Neural progenitor cell (in vitro differentiated cells): Measurements from ENCODE around the gene PLCB1. TPM values are rescaled to one million over a fixed set of nuclear protein-coding genes. Genes with fewer than 3 reads are reported as not detected.
A peak's percentile ranks its signal among the peaks of the same experiment; 100 is the strongest.

ENCODE experiments used
- DNase-seq: peaks from one replicate; pipeline ENCODE4 v3.0.0-alpha.2; 2016; ENCODE audit warnings: low spot score
- H2AFZ ChIP-seq: fragments of 200-600 bp; sonication (generic); replicated peaks from 2 replicates; pipeline ENCODE4 v1.6.1; 2016; ENCODE audit warnings: antibody characterized with exemption
- H3F3A ChIP-seq: fragments of 200-600 bp; sonication (generic); 2 replicates; pipeline ENCODE4 v1.6.1; 2016; ENCODE audit warnings: antibody characterized with exemption, low read depth
- H3K27ac ChIP-seq: fragments of 200-600 bp; sonication (generic); 2 replicates; pipeline ENCODE4 v1.5.1; 2016; ENCODE audit warnings: mild to moderate bottlenecking
- H3K27me3 ChIP-seq: fragments of 200-600 bp; sonication (generic); 2 replicates; pipeline ENCODE4 v1.6.1; 2016; ENCODE audit warnings: mild to moderate bottlenecking, moderate library complexity
- H3K36me3 ChIP-seq: fragments of 200-600 bp; sonication (generic); 2 replicates; pipeline ENCODE4 v1.5.1; 2016
- H3K4me1 ChIP-seq: fragments of 200-600 bp; sonication (generic); 2 replicates; pipeline ENCODE4 v1.6.1; 2016; ENCODE audit warnings: mixed run types
- H3K4me2 ChIP-seq: fragments of 200-600 bp; sonication (generic); 2 replicates; pipeline ENCODE4 v1.6.1; 2016
- H3K4me3 ChIP-seq: fragments of 200-600 bp; sonication (generic); 2 replicates; pipeline ENCODE4 v1.5.1; 2016
- H3K79me2 ChIP-seq: fragments of 200-600 bp; sonication (generic); 2 replicates; pipeline ENCODE4 v1.6.1; 2016; ENCODE audit warnings: low read depth
- H3K9ac ChIP-seq: fragments of 200-600 bp; sonication (generic); 2 replicates; pipeline ENCODE4 v1.6.1; 2016
- H3K9me3 ChIP-seq: fragments of 200-600 bp; sonication (generic); 2 replicates; pipeline ENCODE4 v1.5.1; 2016; ENCODE audit warnings: low read depth
- H4K20me1 ChIP-seq: fragments of 200-600 bp; sonication (generic); 2 replicates; pipeline ENCODE4 v1.6.1; 2016; ENCODE audit warnings: low read depth
- H3K27ac Mint-ChIP-seq: 3 replicates; pipeline ENCODE4 v1.8.0; 2021; ENCODE audit warnings: mixed read lengths
- H3K27me3 Mint-ChIP-seq: 2 replicates; pipeline ENCODE4 v1.8.0; 2022; ENCODE audit warnings: low read depth, mild to moderate bottlenecking, inconsistent platforms, moderate library complexity, mixed read lengths; ENCODE audit not compliant: insufficient read depth
- H3K36me3 Mint-ChIP-seq: 3 replicates; pipeline ENCODE4 v1.8.0; 2021; ENCODE audit warnings: mixed read lengths
- H3K4me1 Mint-ChIP-seq: 3 replicates; pipeline ENCODE4 v1.8.0; 2021; ENCODE audit warnings: mixed read lengths
- H3K4me3 Mint-ChIP-seq: 3 replicates; pipeline ENCODE4 v1.8.0; 2021; ENCODE audit warnings: mild to moderate bottlenecking, moderate library complexity, mixed read lengths
- H3K9me3 Mint-ChIP-seq: 3 replicates; pipeline ENCODE4 v1.8.0; 2020; ENCODE audit warnings: mixed read lengths
- EZH2 ChIP-seq: fragments of 200-600 bp; sonication (generic); IDR thresholded peaks from 2 replicates; pipeline ENCODE4 v1.6.1; 2017; ENCODE audit warnings: antibody characterized with exemption, mild to moderate bottlenecking, moderate library complexity
- EZH2phosphoT487 ChIP-seq: fragments of 200-600 bp; sonication (generic); IDR thresholded peaks from 2 replicates; pipeline ENCODE4 v1.6.1; 2017; ENCODE audit warnings: antibody characterized with exemption
- total RNA-seq: library from RNA; depleted of rRNA; stranded (reverse); fragments of >200 nt; gene quantifications from 2 replicates; pipeline ENCODE4 v1.2.3, GENCODE V29; 2015; ENCODE audit warnings: low replicate concordance
- TF ChIP-seq, protein P1 (sequence below): fragments of 200-600 bp; sonication (generic); IDR thresholded peaks from 2 replicates; pipeline ENCODE4 v1.5.1; 2017; ENCODE audit warnings: antibody characterized with exemption, mild to moderate bottlenecking

The PLCB1 gene
- total RNA-seq, 1 donor from 2014 or later: 30.2 TPM

DNA sequence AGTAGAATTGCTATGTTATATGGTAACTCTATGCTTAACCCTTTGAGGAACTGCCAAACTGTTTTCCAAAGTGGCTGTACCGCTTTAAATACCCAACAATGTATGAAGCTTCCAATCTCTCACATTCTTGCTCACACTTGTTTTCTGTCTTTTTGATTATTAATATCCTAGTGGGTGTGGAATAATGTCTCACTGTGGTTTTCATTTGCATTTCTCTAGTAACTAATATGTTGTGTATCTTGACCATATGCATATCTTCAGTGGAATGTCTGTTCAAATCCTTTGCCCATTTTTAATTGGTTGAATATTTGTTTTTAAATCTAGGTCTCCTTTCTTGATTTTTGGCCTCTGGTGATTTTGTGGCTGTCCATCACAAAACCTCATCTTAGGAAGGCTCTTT is 759.0 kb downstream of the PLCB1 start:
- TF ChIP-seq EZH2: no peak
- TF ChIP-seq EZH2phosphoT487: no peak
- TF ChIP-seq, protein P1, sequence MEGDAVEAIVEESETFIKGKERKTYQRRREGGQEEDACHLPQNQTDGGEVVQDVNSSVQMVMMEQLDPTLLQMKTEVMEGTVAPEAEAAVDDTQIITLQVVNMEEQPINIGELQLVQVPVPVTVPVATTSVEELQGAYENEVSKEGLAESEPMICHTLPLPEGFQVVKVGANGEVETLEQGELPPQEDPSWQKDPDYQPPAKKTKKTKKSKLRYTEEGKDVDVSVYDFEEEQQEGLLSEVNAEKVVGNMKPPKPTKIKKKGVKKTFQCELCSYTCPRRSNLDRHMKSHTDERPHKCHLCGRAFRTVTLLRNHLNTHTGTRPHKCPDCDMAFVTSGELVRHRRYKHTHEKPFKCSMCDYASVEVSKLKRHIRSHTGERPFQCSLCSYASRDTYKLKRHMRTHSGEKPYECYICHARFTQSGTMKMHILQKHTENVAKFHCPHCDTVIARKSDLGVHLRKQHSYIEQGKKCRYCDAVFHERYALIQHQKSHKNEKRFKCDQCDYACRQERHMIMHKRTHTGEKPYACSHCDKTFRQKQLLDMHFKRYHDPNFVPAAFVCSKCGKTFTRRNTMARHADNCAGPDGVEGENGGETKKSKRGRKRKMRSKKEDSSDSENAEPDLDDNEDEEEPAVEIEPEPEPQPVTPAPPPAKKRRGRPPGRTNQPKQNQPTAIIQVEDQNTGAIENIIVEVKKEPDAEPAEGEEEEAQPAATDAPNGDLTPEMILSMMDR: no peak
- H3K27me3 ChIP-seq: no peaks in the 10 kb centered on the region
- H2AFZ ChIP-seq: no peak overlapping the region
- Mint-ChIP-seq H3K36me3 (peaks cover 2% of the 10 kb centered on the region), H3K4me3 (no peak overlapping the region), H3K9me3 (peaks cover 16% of the 10 kb centered on the region), H3K4me1 (no peaks in the 10 kb centered on the region), H3K27ac (no peak overlapping the region), H3K27me3 (no peaks in the 10 kb centered on the region)
- H3K4me1 ChIP-seq: no peaks in the 10 kb centered on the region
- H3K79me2 ChIP-seq: no peaks in the 10 kb centered on the region
- H3K36me3 ChIP-seq: peaks cover 5% of the 10 kb centered on the region
- H3K27ac ChIP-seq: no peak overlapping the region
- no peak overlapping the region for H3K4me3 ChIP-seq
- no peak overlapping the region for H3K4me2 ChIP-seq
- H3F3A ChIP-seq: no peaks in the 10 kb centered on the region
- no peak for DNase-seq
- no peaks in the 10 kb centered on the region for H4K20me1 ChIP-seq
- peaks cover 17% of the 10 kb centered on the region for H3K9me3 ChIP-seq
- H3K9ac ChIP-seq: no peak overlapping the region

DNA sequence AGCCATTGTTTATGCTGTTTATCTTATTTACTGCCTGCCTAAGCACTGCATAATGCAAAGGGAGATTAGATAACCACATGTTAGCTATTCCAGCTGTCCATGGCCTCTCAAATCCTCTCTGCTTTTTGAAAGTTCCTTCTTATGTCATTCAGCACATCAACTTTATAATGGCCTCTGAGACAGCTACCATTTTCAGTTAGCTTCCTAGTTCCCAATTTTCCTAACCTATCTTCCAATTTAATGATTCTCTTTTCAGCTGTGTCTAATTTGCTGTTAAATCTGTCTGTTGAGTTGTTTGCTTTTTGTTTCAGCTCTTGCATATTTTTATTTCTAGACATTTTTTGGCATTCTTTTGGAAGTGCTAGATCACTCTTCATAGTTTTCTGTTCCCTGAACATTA is 763.4 kb downstream of the PLCB1 start:
- H3F3A ChIP-seq: no peaks in the 10 kb centered on the region
- no peak overlapping the region for H3K4me3 ChIP-seq
- Mint-ChIP-seq H3K4me3 (no peak overlapping the region), H3K36me3 (peaks cover 2% of the 10 kb centered on the region), H3K27me3 (no peaks in the 10 kb centered on the region), H3K9me3 (peaks cover 20% of the 10 kb centered on the region), H3K27ac (no peak overlapping the region), H3K4me1 (no peaks in the 10 kb centered on the region)
- H3K79me2 ChIP-seq: no peaks in the 10 kb centered on the region
- H3K27me3 ChIP-seq: no peaks in the 10 kb centered on the region
- H2AFZ ChIP-seq: no peak overlapping the region
- H3K27ac ChIP-seq: no peak overlapping the region
- no peak for TF ChIP-seq EZH2
- H3K4me2 ChIP-seq: no peak overlapping the region
- peaks cover 22% of the 10 kb centered on the region for H3K9me3 ChIP-seq
- peaks cover 5% of the 10 kb centered on the region for H3K36me3 ChIP-seq
- H3K9ac ChIP-seq: no peak overlapping the region
- no peak for DNase-seq
- no peaks in the 10 kb centered on the region for H4K20me1 ChIP-seq
- H3K4me1 ChIP-seq: no peaks in the 10 kb centered on the region

DNA sequence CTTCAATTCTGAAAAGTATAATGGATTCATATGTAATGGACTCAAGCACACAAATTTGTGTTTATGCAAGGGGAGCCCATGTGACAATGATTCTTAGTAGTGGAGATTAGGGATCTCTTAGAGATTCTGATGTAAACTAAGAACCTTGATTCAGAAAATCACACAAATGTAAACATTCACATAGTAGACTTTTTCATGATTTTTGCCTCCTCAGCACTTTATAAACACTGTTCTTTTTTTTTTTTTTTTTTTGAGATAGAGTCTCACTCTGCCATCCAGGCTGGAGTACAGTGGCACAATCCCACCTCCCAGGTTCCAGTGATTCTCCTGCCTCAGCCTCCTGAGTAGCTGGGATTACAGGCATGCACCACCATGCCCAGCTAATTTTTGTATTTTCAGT is 766.8 kb downstream of the PLCB1 start:
- no peak for TF ChIP-seq EZH2phosphoT487
- TF ChIP-seq, protein P1: no peak
- no peak for TF ChIP-seq EZH2
- Histone ChIP-seq H3K9me3 (peaks cover 22% of the 10 kb centered on the region), H3K4me2 (no peak overlapping the region), H3K9ac (no peak overlapping the region), H4K20me1 (no peaks in the 10 kb centered on the region), H3K36me3 (peaks cover 5% of the 10 kb centered on the region), H3K27me3 (no peaks in the 10 kb centered on the region), H3F3A (peaks cover 4% of the 10 kb centered on the region), H3K4me1 (peaks cover 11% of the 10 kb centered on the region), H3K79me2 (no peaks in the 10 kb centered on the region), H3K27ac (no peak overlapping the region), H2AFZ (no peak overlapping the region), H3K4me3 (no peak overlapping the region)
- H3K27ac Mint-ChIP-seq: no peak overlapping the region
- peaks cover 20% of the 10 kb centered on the region for H3K9me3 Mint-ChIP-seq
- no peak for DNase-seq
- H3K27me3 Mint-ChIP-seq: no peaks in the 10 kb centered on the region
- H3K4me1 Mint-ChIP-seq: peaks cover 2% of the 10 kb centered on the region
- no peak overlapping the region for H3K4me3 Mint-ChIP-seq
- H3K36me3 Mint-ChIP-seq: peaks cover 2% of the 10 kb centered on the region

DNA sequence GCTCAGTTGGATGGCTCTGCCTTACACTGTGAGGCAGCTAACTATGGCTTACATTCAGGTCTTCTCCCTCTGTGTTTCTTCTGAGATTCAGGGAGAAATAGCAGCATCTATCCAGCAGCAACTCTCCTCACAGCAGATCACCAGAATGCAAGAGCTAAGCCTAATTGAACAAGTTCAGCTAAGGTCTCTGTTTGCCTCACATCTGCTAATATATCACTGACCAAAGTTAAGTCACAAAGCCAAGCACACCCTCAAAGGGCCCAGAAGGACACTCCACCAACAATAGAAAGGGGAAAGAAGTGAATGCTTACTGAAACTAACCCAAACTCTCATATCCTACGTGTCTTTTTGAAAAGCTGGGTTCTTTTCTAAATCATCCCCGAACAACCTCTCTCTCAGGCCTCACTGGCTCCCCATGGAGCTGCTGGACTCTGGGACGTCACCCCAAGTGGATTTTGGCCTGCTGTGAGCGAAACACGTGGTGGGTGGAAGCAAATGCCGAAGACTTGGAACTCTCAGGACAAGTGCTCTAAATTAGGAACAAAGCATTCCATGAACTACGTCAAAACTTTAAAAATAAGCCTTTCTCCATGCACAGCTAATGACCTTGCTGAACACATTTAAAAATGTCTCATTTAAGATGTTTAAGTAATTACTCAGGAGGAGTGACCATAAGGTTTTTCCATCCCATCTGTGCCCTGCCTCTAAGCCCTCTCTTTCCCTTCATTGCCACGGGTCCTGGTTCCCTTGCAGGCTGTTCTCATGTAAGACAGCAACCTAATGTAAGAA is 769.4 kb downstream of the PLCB1 start:
- Histone ChIP-seq H3K4me1 (peaks cover 19% of the 10 kb centered on the region), H3K27me3 (no peaks in the 10 kb centered on the region), H4K20me1 (no peaks in the 10 kb centered on the region), H3K27ac (no peak overlapping the region), H3K4me3 (no peak overlapping the region), H2AFZ (peak overlapping the region; percentile 34), H3K9ac (no peak overlapping the region), H3K9me3 (peaks cover 2% of the 10 kb centered on the region), H3F3A (peaks cover 11% of the 10 kb centered on the region), H3K4me2 (no peak overlapping the region), H3K79me2 (no peaks in the 10 kb centered on the region), H3K36me3 (no peaks in the 10 kb centered on the region)
- no peaks in the 10 kb centered on the region for H3K27me3 Mint-ChIP-seq
- H3K9me3 Mint-ChIP-seq: peaks cover 5% of the 10 kb centered on the region
- no peak for DNase-seq
- peaks cover 12% of the 10 kb centered on the region for H3K4me1 Mint-ChIP-seq
- no peak overlapping the region for H3K27ac Mint-ChIP-seq
- H3K36me3 Mint-ChIP-seq: no peaks in the 10 kb centered on the region
- no peak overlapping the region for H3K4me3 Mint-ChIP-seq
- TF ChIP-seq, protein P1: no peak
- TF ChIP-seq EZH2 (no peak), EZH2phosphoT487 (no peak)
